Loucy (cell line): Measurements from ENCODE around the gene FGR.

Experiments
- CTCF ChIP-seq: fragments of 200-600 bp; sonication (generic); conservative IDR thresholded peaks from 2 replicates; pipeline ENCODE4 v1.5.1; 2014; ENCODE audit warnings: mild to moderate bottlenecking, antibody characterized with exemption, low read length
- EZH2phosphoT487 ChIP-seq: fragments of 200-600 bp; IDR thresholded peaks from 2 replicates; pipeline ENCODE4 v1.6.1; 2018; ENCODE audit warnings: antibody characterized with exemption, mild to moderate bottlenecking, moderate library complexity, borderline replicate concordance

GRCh38 chr1:27596986-27597385 is 38.0 kb downstream of the FGR start:
- no peak for TF ChIP-seq CTCF
- no peak for TF ChIP-seq EZH2phosphoT487
